OCI-LY1 (cell line): ENCODE results near the gene DUSP16.
"Not testable (repeated sequence)": the region's sequence is repeated elsewhere in the genome, so short reads cannot be mapped to it uniquely, and the experiment has no call there.

ENCODE experiments used
- H2AFZ ChIP-seq: fragments of 200-600 bp; sonication (generic), shearing (Covaris generic); 2 replicates; pipeline ENCODE4 v1.6.0; 2014; ENCODE audit warnings: antibody characterized with exemption, mild to moderate bottlenecking, low read length
- H3F3A ChIP-seq: fragments of 200-600 bp; sonication (generic), shearing (Covaris generic); 2 replicates; pipeline ENCODE4 v1.6.0; 2014; ENCODE audit warnings: mild to moderate bottlenecking, antibody characterized with exemption, low read length, moderate library complexity; ENCODE audit not compliant: insufficient read depth
- H3K27ac ChIP-seq: fragments of 200-600 bp; sonication (generic); 2 replicates; pipeline ENCODE4 v1.5.1; 2014; ENCODE audit warnings: low read length, mixed run types, mild to moderate bottlenecking, low read depth; ENCODE audit not compliant: poor library complexity, severe bottlenecking
- H3K27me3 ChIP-seq: fragments of 200-600 bp; sonication (generic); 2 replicates; pipeline ENCODE4 v1.6.0; 2014; ENCODE audit warnings: antibody characterized with exemption, mild to moderate bottlenecking, low read length, moderate library complexity; ENCODE audit not compliant: insufficient read depth
- H3K36me3 ChIP-seq: fragments of 200-600 bp; sonication (generic); 2 replicates; pipeline ENCODE4 v1.6.1; 2014; ENCODE audit warnings: mild to moderate bottlenecking, antibody characterized with exemption, low read length, moderate library complexity, mixed read lengths; ENCODE audit not compliant: insufficient read depth
- H3K4me1 ChIP-seq: fragments of 200-600 bp; sonication (generic); 2 replicates; pipeline ENCODE4 v1.5.1; 2014; ENCODE audit warnings: mild to moderate bottlenecking, low read length, moderate library complexity; ENCODE audit not compliant: insufficient read depth, severe bottlenecking
- H3K4me2 ChIP-seq: fragments of 200-600 bp; sonication (generic), shearing (Covaris generic); 2 replicates; pipeline ENCODE4 v1.6.1; 2014; ENCODE audit warnings: low read length
- H3K4me3 ChIP-seq: fragments of 200-600 bp; sonication (generic); 2 replicates; pipeline ENCODE4 v1.5.1; 2014; ENCODE audit warnings: low read length, low read depth, mild to moderate bottlenecking, mixed read lengths; ENCODE audit not compliant: poor library complexity, severe bottlenecking
- H3K79me2 ChIP-seq: fragments of 200-600 bp; shearing (Covaris generic); 2 replicates; pipeline ENCODE4 v1.6.1; 2016; ENCODE audit warnings: mixed run types, low read length, mixed read lengths; ENCODE audit not compliant: insufficient read depth
- H3K9ac ChIP-seq: fragments of 200-600 bp; sonication (generic), shearing (Covaris generic); 2 replicates; pipeline ENCODE4 v1.6.1; 2014; ENCODE audit warnings: mild to moderate bottlenecking, low read length, mixed read lengths
- H3K9me2 ChIP-seq: fragments of 200-600 bp; sonication (generic), shearing (Covaris generic); 2 replicates; pipeline ENCODE4 v1.6.1; 2014; ENCODE audit warnings: low read depth, mild to moderate bottlenecking, low read length, mixed read lengths
- H3K9me3 ChIP-seq: fragments of 200-600 bp; shearing (Covaris generic); 2 replicates; pipeline ENCODE4 v1.6.1; 2014; ENCODE audit warnings: low read length, mixed read lengths
- H4K20me1 ChIP-seq: fragments of 200-600 bp; sonication (generic), shearing (Covaris generic); 2 replicates; pipeline ENCODE4 v1.6.0; 2016; ENCODE audit warnings: mild to moderate bottlenecking, low read length; ENCODE audit not compliant: insufficient read depth
- EZH2 ChIP-seq: fragments of 200-600 bp; sonication (generic), shearing (Covaris generic); IDR thresholded peaks from 2 replicates; pipeline ENCODE4 v1.8.0; 2017; ENCODE audit warnings: borderline replicate concordance, mixed run types, mild to moderate bottlenecking, antibody characterized with exemption, low read length, moderate library complexity, mixed read lengths
- TF ChIP-seq, protein P1 (sequence below): fragments of 200-600 bp; sonication (generic), shearing (Covaris generic); IDR thresholded peaks from 2 replicates; pipeline ENCODE4 v1.5.1; 2017; ENCODE audit warnings: mild to moderate bottlenecking, antibody characterized with exemption, low read length, moderate library complexity, mixed read lengths

The DUSP16 gene

DNA sequence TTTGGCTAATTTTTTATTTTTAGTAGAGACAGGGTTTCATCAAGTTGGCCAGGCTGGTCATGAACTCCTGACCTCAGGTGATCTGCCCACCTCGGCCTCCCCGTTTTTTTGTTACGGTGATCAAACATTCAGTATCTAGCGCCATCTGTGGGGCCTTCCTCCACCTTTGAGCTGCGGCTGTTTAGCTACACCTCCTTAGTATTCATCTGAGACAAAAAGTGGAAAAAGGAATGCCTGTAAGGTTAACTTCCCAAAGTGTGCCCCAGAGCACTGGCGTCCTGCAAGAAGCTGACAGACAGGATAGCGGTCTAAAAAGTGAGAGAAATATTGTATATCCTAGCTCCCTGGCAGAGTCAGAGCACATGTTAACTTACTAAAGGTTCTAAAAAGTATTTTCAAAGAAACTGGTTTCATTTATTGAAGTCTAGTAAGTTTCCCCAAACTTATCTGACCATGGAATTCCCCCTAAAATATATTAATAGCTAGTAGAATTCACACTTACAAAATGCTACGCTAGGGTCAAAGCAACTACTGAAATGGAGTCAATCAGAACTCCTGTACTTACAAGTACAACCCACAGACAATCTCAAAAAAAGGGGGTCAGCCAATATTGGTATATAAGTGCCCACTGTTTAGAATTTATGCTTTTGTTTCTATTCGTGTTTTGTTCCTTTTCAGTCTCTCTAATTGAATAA, 59.1 kb downstream of the DUSP16 start:
- Histone ChIP-seq H3K9ac (no peak overlapping the region), H3K4me3 (no peak overlapping the region), H4K20me1 (no peaks in the 10 kb centered on the region), H3K27ac (no peak overlapping the region), H3K4me2 (no peak overlapping the region), H3K36me3 (no peaks in the 10 kb centered on the region), H3K27me3 (no peaks in the 10 kb centered on the region), H2AFZ (no peak overlapping the region), H3K4me1 (peaks cover 16% of the 10 kb centered on the region), H3F3A (no peaks in the 10 kb centered on the region; the same call in 1 of the 2 replicates), H3K9me3 (no peaks in the 10 kb centered on the region), H3K9me2 (no peaks in the 10 kb centered on the region), H3K79me2 (no peaks in the 10 kb centered on the region)
- no peak for TF ChIP-seq EZH2
- TF ChIP-seq, protein P1, sequence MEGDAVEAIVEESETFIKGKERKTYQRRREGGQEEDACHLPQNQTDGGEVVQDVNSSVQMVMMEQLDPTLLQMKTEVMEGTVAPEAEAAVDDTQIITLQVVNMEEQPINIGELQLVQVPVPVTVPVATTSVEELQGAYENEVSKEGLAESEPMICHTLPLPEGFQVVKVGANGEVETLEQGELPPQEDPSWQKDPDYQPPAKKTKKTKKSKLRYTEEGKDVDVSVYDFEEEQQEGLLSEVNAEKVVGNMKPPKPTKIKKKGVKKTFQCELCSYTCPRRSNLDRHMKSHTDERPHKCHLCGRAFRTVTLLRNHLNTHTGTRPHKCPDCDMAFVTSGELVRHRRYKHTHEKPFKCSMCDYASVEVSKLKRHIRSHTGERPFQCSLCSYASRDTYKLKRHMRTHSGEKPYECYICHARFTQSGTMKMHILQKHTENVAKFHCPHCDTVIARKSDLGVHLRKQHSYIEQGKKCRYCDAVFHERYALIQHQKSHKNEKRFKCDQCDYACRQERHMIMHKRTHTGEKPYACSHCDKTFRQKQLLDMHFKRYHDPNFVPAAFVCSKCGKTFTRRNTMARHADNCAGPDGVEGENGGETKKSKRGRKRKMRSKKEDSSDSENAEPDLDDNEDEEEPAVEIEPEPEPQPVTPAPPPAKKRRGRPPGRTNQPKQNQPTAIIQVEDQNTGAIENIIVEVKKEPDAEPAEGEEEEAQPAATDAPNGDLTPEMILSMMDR: peak; percentile 32; the same call in 1 of the 2 replicates

GRCh38 chr12:12502815-12503151, 59.9 kb downstream of the DUSP16 start:
- no peak overlapping the region for H3K4me3 ChIP-seq
- no peak overlapping the region for H3K27ac ChIP-seq
- TF ChIP-seq, protein P1: no peak
- TF ChIP-seq EZH2: no peak
- H3K27me3 ChIP-seq: no peaks in the 10 kb centered on the region
- H3K4me1 ChIP-seq: peaks cover 16% of the 10 kb centered on the region
- H3K9me2 ChIP-seq: no peaks in the 10 kb centered on the region
- no peak overlapping the region for H3K9ac ChIP-seq
- no peak overlapping the region for H2AFZ ChIP-seq
- no peaks in the 10 kb centered on the region for H3K9me3 ChIP-seq
- no peaks in the 10 kb centered on the region for H3K79me2 ChIP-seq
- H3K36me3 ChIP-seq: no peaks in the 10 kb centered on the region
- H3F3A ChIP-seq: no peaks in the 10 kb centered on the region; the same call in 1 of the 2 replicates
- no peak overlapping the region for H3K4me2 ChIP-seq
- no peaks in the 10 kb centered on the region for H4K20me1 ChIP-seq

DNA sequence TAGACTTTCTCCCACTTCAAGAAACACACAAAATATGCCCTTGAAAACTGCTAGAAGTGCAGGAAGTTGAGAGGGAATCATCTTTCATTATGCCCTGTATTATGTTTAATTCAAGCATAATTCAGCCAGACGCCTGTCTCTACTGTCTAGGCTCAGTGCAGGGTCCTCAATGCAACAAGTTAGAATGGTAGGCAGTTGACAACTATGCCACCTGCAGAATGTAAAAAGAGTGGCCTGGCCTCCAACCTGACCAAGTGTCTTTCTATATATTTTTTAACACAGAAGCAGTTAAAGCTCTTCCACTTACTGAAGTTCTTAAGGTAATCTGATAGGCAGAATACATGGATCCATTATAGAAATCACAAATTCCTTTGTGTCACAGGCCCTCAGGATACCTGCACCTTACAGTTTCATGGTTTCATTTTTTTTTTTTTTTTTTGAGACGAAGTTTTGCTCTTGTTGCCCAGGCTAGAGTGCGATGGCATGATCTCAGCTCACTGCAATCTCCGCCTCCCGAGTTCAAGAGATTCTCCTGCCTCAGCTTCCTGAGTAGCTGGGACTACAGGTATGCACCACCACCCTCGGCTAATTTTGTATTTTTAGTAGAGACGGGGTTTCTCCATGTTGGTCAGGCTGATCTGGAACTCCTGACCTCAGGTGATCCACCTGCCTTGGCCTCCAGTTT, 60.4 kb downstream of the DUSP16 start:
- not testable (repeated sequence) for H3K4me2 ChIP-seq, H3K4me3 ChIP-seq, H3K79me2 ChIP-seq, H3K27ac ChIP-seq, H3F3A ChIP-seq, H3K36me3 ChIP-seq, H3K9ac ChIP-seq, H3K9me2 ChIP-seq, H2AFZ ChIP-seq, H4K20me1 ChIP-seq, H3K27me3 ChIP-seq, H3K9me3 ChIP-seq
- H3K4me1 ChIP-seq: peaks cover 16% of the 10 kb centered on the region
